ENCODE data around the gene UBE2L3.
"Not testable (repeated sequence)": the region's sequence is repeated elsewhere in the genome, so short reads cannot be mapped to it uniquely, and the experiment has no call there.

The UBE2L3 gene

GRCh38 chr22:21628386-21629254 lies 61.1 kb downstream of the UBE2L3 start:
- no peak for DNase-seq (ENCODE audit: low spot score)

- peak; percentile 83 for DNase-seq (ENCODE audit: low spot score)
Observed at GRCh38 chr22:21629255-21630149, 62.0 kb downstream of the UBE2L3 start, which contains the start of gene YDJC. Gene YDJC, minus strand, starts transcription at chr22:21630022. Its CDS starts 8 bp downstream, at chr22:21630014.

- DNase-seq (ENCODE audit: low spot score): no peak
Observed at GRCh38 chr22:21631025-21631424, 63.5 kb downstream of the UBE2L3 start.

GRCh38 chr22:21632237-21632895 lies 64.9 kb downstream of the UBE2L3 start, which contains the start of gene CCDC116:
Gene CCDC116, plus strand, starts transcription at chr22:21632760. Its CDS starts 422 bp downstream, at chr22:21633182.
- no peak for DNase-seq (ENCODE audit: low spot score)

GRCh38 chr22:21632931-21633330 lies 65.4 kb downstream of the UBE2L3 start:
- DNase-seq (ENCODE audit: low spot score): no peak

- no peak for DNase-seq (ENCODE audit: low spot score)
Observed at GRCh38 chr22:21633481-21633880, 66.0 kb downstream of the UBE2L3 start.

- no peak for DNase-seq (ENCODE audit: low spot score)
Observed at GRCh38 chr22:21634081-21634480, 66.6 kb downstream of the UBE2L3 start.

GRCh38 chr22:21634844-21635243 lies 67.3 kb downstream of the UBE2L3 start:
- DNase-seq (ENCODE audit: low spot score): no peak

GRCh38 chr22:21635771-21636510 lies 68.4 kb downstream of the UBE2L3 start:
- DNase-seq (ENCODE audit: low spot score): no peak

GRCh38 chr22:21636629-21637218 lies 69.2 kb downstream of the UBE2L3 start:
- DNase-seq (ENCODE audit: low spot score): no peak

- not testable (repeated sequence) for DNase-seq (ENCODE audit: low spot score)
Observed at GRCh38 chr22:21637450-21637849, 69.9 kb downstream of the UBE2L3 start.

- DNase-seq (ENCODE audit: low spot score): no peak
Observed at GRCh38 chr22:21639359-21639758, 71.8 kb downstream of the UBE2L3 start.

- DNase-seq (ENCODE audit: low spot score): no peak
Observed at GRCh38 chr22:21640810-21641209, 73.3 kb downstream of the UBE2L3 start.

- peak; percentile 76 for DNase-seq (ENCODE audit: low spot score)
Observed at GRCh38 chr22:21641417-21641788, 73.9 kb downstream of the UBE2L3 start.

- peak; percentile 99 for DNase-seq (ENCODE audit: low spot score)
Observed at GRCh38 chr22:21641789-21642583, 74.5 kb downstream of the UBE2L3 start, which contains the start of gene SDF2L1. Gene SDF2L1, plus strand, starts transcription at chr22:21642302. Its CDS starts 35 bp downstream, at chr22:21642337.

- DNase-seq (ENCODE audit: low spot score): no peak
Observed at GRCh38 chr22:21642584-21643448, 75.3 kb downstream of the UBE2L3 start.

GRCh38 chr22:21643533-21644357 lies 76.2 kb downstream of the UBE2L3 start:
- no peak for DNase-seq (ENCODE audit: low spot score)

GRCh38 chr22:21645513-21645912 lies 78.0 kb downstream of the UBE2L3 start:
- DNase-seq (ENCODE audit: low spot score): not testable (repeated sequence)

All from pons (tissue), 1 donor.